ENCODE results near the gene SLC25A6. TPM values are rescaled to one million over a fixed set of nuclear protein-coding genes. Genes with fewer than 3 reads are reported as not detected.
"Not testable (repeated sequence)": the region's sequence is repeated elsewhere in the genome, so short reads cannot be mapped to it uniquely, and the experiment has no call there.

SLC25A6 gene
- total RNA-seq, 1 donor from 2014 or later, result 442 TPM

- no peak for DNase-seq (ENCODE audit: extremely low spot score in 2 of 2)
- TF ChIP-seq POLR2A (IDR thresholded peaks at IDR 0.05) (no peak), POLR2AphosphoS5 (IDR thresholded peaks at IDR 0.05; ENCODE audit: insufficient read depth in 1 of 2, low read depth in 1 of 2) (no peak)
- TF ChIP-seq, protein P1, sequence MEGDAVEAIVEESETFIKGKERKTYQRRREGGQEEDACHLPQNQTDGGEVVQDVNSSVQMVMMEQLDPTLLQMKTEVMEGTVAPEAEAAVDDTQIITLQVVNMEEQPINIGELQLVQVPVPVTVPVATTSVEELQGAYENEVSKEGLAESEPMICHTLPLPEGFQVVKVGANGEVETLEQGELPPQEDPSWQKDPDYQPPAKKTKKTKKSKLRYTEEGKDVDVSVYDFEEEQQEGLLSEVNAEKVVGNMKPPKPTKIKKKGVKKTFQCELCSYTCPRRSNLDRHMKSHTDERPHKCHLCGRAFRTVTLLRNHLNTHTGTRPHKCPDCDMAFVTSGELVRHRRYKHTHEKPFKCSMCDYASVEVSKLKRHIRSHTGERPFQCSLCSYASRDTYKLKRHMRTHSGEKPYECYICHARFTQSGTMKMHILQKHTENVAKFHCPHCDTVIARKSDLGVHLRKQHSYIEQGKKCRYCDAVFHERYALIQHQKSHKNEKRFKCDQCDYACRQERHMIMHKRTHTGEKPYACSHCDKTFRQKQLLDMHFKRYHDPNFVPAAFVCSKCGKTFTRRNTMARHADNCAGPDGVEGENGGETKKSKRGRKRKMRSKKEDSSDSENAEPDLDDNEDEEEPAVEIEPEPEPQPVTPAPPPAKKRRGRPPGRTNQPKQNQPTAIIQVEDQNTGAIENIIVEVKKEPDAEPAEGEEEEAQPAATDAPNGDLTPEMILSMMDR (IDR thresholded peaks at IDR 0.05), result no peak
- H3K36me3 ChIP-seq, result peaks cover 0 to 16% of the 10 kb centered on the region in 2 donors
- H3K4me3 ChIP-seq, result no peak overlapping the region
- no peaks in the 10 kb centered on the region for H3K27me3 ChIP-seq
- no peaks in the 10 kb centered on the region for H3K9me3 ChIP-seq
- H3K27ac ChIP-seq, result no peak overlapping the region
- intact Hi-C loops (cut with DNase I), result no loop called here
- H3K4me1 ChIP-seq, result no peaks in the 10 kb centered on the region
Measured at GRCh38 chrX:1354036-1355019, 37.6 kb downstream of the SLC25A6 start.

DNA sequence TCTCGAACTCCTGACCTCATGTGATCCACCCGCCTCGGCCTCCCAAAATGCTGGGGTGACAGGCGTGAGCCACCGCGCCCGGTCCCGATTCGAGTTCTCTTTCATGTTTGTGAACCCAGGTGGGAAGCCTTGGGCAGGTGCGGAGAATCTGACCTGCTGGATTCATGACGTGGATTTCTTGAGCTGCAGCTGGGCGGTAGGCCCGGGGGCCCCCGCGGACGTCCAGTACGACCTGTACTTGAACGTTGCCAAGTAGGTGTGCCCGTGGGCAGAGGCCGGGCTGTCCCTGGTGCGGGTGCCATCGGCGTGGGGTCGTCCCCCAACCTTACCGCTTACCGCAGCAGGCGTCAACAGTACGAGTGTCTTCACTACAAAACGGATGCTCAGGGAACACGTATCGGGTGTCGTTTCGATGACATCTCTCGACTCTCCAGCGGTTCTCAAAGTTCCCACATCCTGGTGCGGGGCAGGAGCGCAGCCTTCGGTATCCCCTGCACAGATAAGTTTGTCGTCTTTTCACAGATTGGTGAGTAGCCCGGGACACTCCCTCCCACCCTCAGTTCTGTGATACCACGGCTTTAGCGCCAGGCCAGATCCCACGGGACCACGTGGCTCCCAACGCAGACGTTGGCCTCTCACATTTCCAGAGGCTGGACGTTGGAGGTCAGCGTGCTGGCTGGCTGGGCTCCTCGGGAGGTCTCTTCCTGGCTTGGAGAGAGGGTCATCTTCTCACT lies 39.8 kb downstream of the SLC25A6 start:
- Histone ChIP-seq H3K27me3 (no peaks in the 10 kb centered on the region), H3K4me3 (no peak overlapping the region), H3K9me3 (no peaks in the 10 kb centered on the region), H3K36me3 (no peaks in the 10 kb centered on the region), H3K27ac (no peak overlapping the region), H3K4me1 (no peaks in the 10 kb centered on the region)
- no peak for TF ChIP-seq POLR2A (IDR thresholded peaks at IDR 0.05)
- TF ChIP-seq POLR2AphosphoS5 (IDR thresholded peaks at IDR 0.05; ENCODE audit: insufficient read depth in 1 of 2, low read depth in 1 of 2), result no peak
- TF ChIP-seq, protein P1 (IDR thresholded peaks at IDR 0.05), result no peak
- intact Hi-C loops (cut with DNase I), result no loop called here
- no peak for DNase-seq (ENCODE audit: extremely low spot score in 2 of 2)

DNA sequence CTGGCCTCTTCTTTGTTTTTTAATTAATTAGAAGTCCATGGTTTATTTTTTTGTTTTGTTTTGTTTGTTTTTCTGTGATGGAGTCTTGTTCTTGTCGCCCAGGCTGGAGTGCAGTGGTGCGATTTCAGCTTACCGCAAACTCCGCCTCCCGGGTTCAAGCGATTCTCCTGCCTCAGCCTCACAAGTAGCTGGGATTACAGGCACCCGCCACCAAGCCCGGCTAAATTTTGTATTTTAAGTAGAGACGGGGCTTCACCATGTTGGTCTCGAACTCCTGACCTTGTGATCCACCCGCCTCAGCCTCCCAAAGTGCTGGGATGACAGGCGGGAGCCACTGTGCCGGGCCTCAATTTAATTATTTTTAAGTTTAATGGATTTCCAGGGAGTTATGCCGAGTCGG lies 42.3 kb downstream of the SLC25A6 start:
- H3K27ac ChIP-seq; H3K4me3 ChIP-seq; H3K9me3 ChIP-seq; DNase-seq (ENCODE audit: extremely low spot score in 2 of 2); intact Hi-C loops (cut with DNase I); H3K27me3 ChIP-seq; H3K36me3 ChIP-seq; H3K4me1 ChIP-seq: not testable (repeated sequence)

DNA sequence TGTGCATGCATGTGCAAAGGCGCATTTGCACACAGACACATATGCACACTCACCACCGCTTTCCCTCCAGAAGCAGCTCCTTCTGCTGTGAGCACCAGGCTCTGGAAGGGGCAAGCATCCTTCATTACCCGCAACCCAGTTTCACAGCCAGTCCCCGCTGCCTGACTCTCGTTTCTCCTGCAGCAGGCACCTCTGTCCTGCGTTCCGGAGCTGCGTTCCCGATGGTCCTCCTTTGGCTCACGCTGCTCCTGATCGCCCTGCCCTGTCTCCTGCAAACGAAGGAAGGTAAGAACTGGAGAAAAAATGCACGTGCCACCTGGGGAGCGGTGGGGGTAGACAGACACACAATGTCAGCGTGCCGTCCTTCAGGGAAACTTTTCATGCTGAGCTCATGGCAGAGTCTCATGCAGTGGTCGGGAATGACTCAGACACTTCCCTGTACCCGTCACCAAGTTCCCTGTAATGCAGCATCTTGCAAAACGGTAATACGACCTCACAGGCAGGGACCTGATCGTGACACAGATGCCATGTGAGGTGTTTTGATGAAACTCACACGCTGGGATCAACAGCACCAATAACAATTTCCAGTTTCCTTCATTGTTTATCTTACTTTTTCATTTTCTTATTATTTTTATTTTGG lies 50.2 kb downstream of the SLC25A6 start:
- no peak overlapping the region for H3K4me3 ChIP-seq
- no peaks in the 10 kb centered on the region for H3K4me1 ChIP-seq
- H3K36me3 ChIP-seq, result no peaks in the 10 kb centered on the region
- intact Hi-C loops (cut with DNase I), result no loop called here
- no peak for TF ChIP-seq POLR2A (IDR thresholded peaks at IDR 0.05)
- TF ChIP-seq, protein P1 (IDR thresholded peaks at IDR 0.05), result no peak
- TF ChIP-seq POLR2AphosphoS5 (IDR thresholded peaks at IDR 0.05; ENCODE audit: insufficient read depth in 1 of 2, low read depth in 1 of 2), result no peak
- H3K27ac ChIP-seq, result no peak overlapping the region
- DNase-seq (ENCODE audit: extremely low spot score in 2 of 2), result no peak
- no peaks in the 10 kb centered on the region for H3K27me3 ChIP-seq
- H3K9me3 ChIP-seq, result no peaks in the 10 kb centered on the region

GRCh38 chrX:1336948-1337779 lies 54.7 kb downstream of the SLC25A6 start:
- Histone ChIP-seq H3K4me3 (peak overlapping the region; percentile 27 to 38), H3K9me3 (no peaks in the 10 kb centered on the region), H3K36me3 (no peaks in the 10 kb centered on the region), H3K27me3 (no peaks in the 10 kb centered on the region), H3K4me1 (no peaks in the 10 kb centered on the region), H3K27ac (no peak overlapping the region)
- intact Hi-C loops (cut with DNase I), result no loop called here
- no peak for DNase-seq (ENCODE audit: extremely low spot score in 2 of 2)
- TF ChIP-seq POLR2A (IDR thresholded peaks at IDR 0.05), result no peak
- no peak for TF ChIP-seq POLR2AphosphoS5 (IDR thresholded peaks at IDR 0.05; ENCODE audit: insufficient read depth in 1 of 2, low read depth in 1 of 2)
- TF ChIP-seq, protein P1 (IDR thresholded peaks at IDR 0.05), result no peak
